GM18511 (cell line): Measurements from ENCODE around the gene ARHGAP22.

Experiments used
- ATAC-seq: cut with Tn5 transposase; IDR thresholded peaks from one replicate; pipeline ENCODE4 v1.9.1; 2021; ENCODE audit warnings: mild to moderate bottlenecking, moderate library complexity; ENCODE audit not compliant: unreplicated experiment

Gene ARHGAP22

GRCh38 chr10:48555310-48556042, 49.4 kb downstream of the ARHGAP22 start:
- no peak for ATAC-seq

GRCh38 chr10:48554656-48555055, 50.2 kb downstream of the ARHGAP22 start:
- ATAC-seq = no peak

GRCh38 chr10:48554246-48554645, 50.6 kb downstream of the ARHGAP22 start:
- ATAC-seq = no peak

- no peak for ATAC-seq
Observed at GRCh38 chr10:48552946-48553564, 51.8 kb downstream of the ARHGAP22 start.

- ATAC-seq = no peak
Observed at GRCh38 chr10:48551861-48552591, 52.8 kb downstream of the ARHGAP22 start.

GRCh38 chr10:48550977-48551376, 53.9 kb downstream of the ARHGAP22 start:
- ATAC-seq = no peak

- no peak for ATAC-seq
Observed at GRCh38 chr10:48550071-48550691, 54.7 kb downstream of the ARHGAP22 start.

GRCh38 chr10:48549236-48549635, 55.6 kb downstream of the ARHGAP22 start:
- ATAC-seq = no peak

- no peak for ATAC-seq
Observed at GRCh38 chr10:48548531-48549135, 56.2 kb downstream of the ARHGAP22 start.

- no peak for ATAC-seq
Observed at GRCh38 chr10:48547981-48548380, 56.9 kb downstream of the ARHGAP22 start.

GRCh38 chr10:48547061-48547895, 57.6 kb downstream of the ARHGAP22 start:
- no peak for ATAC-seq

GRCh38 chr10:48545462-48546145, 59.3 kb downstream of the ARHGAP22 start:
- no peak for ATAC-seq

- no peak for ATAC-seq
Observed at GRCh38 chr10:48543182-48543844, 61.6 kb downstream of the ARHGAP22 start.

- no peak for ATAC-seq
Observed at GRCh38 chr10:48542471-48543181, 62.2 kb downstream of the ARHGAP22 start.

GRCh38 chr10:48541144-48541795, 63.6 kb downstream of the ARHGAP22 start:
- ATAC-seq = no peak

- ATAC-seq = no peak
Observed at GRCh38 chr10:48538611-48539010, 66.3 kb downstream of the ARHGAP22 start.

GRCh38 chr10:48536916-48537890, 67.7 kb downstream of the ARHGAP22 start:
- ATAC-seq = no peak
